ENCODE data around the gene RIMBP2.

RIMBP2 gene

DNA sequence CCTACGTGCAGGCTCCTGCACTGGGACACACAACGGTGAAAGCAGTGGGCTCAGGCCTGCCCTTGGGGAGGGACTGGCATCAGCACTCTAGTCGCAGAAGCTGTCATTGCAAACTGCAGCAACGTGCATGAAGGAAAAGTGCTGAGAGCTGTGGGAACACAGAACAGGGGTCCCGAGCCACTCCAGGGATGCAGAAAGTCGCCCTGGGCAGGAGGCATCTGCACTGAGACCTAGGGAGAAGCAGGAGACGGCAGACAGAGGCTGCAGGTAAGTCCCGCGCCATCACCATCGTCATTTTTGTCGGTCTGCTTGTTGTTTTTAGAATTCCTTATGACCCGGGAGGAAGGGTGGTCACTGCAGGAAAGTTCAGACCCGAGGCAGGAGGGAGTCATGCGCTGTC lies 21.6 kb upstream of the RIMBP2 start:
- DNase-seq (ENCODE audit: low spot score): no peak

DNA sequence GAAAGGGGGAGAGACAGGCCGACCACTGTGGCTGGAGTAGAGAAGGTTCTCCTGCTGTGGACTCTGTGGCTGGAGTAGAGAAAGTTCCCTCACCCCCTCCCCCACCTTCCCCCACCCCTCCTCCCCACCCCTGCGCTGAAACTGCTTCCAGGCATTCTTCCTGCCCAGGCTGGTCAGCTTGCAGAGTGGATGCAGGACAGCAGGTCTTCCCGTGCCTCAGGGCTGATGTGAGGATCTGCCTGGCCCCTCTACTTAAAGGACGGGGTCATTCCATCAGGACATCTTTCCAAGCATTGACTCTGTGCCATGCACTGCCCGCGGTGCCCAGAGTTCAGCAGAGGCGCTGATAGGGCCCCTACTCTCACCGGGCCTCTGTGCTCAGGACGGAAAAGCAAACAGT lies 13.2 kb upstream of the RIMBP2 start:
- DNase-seq (ENCODE audit: low spot score): no peak

DNA sequence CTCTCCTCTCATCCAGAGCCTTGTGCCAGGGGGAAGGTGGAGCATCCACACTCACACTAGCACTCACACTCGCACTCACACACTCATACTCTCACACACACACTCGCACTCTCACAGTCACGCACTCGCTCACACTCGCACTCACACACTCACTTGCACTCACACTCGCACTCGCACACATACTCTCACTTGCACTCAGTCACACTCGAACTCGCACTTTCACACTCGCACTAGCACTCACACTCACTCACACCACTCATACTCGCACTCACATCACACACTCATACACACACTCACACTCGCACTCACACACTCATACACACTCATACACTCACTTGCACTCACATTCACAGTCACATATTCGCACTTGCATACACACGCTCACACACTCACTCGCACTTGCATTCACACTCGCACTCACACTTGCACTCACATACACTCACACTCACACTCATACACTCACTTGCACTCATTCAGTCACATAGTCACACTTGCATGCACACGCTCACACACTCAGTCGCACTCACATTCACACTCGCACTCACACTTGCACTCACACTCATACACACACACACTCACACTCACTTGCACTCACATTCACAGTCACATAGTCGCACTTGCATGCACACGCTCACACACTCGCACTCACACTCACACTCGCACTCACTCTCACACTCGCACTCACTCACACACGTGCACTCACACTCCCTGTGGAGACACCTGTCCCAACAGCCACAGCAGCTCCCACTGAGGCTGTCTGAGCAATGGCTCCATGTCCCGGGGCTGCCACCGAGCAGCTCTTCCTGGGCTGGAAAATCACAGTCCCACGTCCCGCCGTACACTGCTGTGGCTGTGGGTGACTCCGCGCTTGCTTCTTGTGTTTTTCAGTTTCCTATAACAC lies 12.3 kb upstream of the RIMBP2 start:
- DNase-seq (ENCODE audit: low spot score): no peak

DNA sequence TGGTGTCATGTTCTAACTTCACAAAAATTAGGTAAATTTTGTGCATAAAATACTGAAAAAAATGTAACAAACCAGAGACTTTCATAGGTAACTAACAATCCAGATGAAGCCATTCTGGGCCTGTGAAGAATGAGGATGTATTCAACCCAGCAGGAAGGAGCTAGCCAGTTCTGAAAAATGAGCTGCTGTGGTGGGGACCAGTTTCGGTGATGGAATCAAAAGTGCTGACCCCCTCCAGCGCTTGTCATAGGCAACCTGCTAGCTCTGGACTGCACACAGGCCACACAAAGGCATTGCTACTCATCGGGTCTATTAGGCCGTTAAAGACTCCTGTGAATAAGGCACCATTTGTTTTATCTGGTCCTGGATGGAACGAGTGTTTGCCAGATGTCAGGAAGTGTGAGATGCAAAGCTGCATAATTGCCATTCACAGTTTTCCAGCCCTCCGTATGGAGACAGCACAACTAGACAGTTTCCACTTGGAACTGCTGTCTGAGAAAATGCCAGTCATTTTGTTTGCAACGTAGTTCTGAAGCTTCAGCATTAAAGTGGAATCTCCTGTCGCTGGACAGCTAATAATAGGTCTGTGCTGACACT lies 3.3 kb upstream of the RIMBP2 start:
- no peak for DNase-seq (ENCODE audit: low spot score)

DNA sequence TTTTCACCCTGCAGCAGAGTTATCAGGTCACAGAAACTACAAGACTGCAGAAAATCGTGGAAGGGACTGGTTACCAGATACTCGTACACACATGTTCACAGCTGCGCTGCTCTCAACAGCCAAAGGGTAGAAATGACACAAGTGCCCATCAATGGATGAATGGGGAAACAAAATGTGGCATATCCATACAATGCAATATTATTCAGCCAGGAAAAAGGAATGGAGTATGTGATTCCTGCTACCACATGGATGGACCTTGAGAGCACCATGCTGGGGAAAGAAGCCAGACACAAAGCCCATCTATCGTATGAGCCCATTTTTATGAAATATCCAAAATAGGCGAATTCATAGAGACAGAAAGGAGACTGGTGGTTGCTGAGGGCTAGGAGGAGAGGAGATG lies 1.7 kb upstream of the RIMBP2 start:
- no peak for DNase-seq (ENCODE audit: low spot score)

DNA sequence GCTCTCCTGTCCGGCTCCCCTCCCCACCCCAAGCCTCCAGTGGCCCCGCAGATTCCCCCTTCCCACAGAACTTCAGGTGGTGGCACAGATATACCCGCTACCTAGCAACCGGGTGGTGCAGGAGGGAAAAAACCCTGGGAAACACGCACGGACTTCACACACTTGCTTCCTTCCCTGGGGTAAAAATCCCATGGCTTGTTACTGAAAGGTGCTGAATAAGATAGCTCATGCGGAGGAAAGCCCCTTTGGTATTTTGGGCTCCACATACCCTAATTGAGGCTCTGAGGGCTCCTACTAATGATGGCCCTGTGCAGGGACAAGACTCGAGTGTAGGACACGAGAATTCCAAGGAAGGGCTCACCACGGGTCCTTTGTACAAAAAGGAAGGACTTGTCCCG lies 869 bp upstream of the RIMBP2 start:
- no peak for DNase-seq (ENCODE audit: low spot score)

DNA sequence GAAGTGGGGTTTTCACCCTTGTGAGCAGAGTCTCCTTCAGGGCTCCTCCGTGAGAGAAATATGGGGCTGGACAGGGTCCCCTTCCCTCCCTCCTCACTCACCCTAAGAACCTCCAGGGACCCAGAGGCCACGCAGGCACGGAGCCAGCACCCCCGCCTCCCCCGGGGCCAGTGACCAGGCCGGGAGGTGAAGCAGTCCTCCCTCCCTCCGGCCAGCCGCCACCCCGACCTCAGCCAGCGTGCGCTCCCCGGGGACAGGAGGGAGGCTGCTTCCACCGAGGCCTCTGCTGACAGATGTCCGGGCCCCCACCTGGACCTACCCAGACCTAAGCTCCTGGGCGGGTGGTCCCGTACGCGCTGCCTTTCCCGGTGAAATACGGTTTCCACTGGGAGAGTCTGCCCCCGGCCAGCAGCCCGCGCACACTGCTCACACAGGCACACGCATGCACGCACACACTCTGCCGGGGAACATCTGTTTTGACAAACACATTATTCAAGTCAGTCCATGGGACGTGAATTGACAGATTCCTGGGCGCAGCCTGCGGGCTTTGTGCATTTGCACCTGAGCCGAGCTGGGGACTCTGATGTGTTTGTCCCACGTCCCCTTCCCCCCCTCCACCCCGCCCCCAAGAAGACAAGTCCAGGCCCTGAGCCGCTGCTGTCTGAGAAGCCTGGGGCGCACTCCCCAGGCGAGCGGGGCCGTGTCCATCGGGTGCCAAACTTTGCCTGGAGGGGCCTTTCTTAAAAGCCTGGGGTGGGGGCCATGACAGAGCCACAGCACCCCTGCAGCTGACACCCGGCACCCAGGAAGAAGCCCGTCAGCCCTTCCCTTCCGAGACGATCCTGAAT lies 725 bp downstream of the RIMBP2 start:
- no peak for DNase-seq (ENCODE audit: low spot score)

DNA sequence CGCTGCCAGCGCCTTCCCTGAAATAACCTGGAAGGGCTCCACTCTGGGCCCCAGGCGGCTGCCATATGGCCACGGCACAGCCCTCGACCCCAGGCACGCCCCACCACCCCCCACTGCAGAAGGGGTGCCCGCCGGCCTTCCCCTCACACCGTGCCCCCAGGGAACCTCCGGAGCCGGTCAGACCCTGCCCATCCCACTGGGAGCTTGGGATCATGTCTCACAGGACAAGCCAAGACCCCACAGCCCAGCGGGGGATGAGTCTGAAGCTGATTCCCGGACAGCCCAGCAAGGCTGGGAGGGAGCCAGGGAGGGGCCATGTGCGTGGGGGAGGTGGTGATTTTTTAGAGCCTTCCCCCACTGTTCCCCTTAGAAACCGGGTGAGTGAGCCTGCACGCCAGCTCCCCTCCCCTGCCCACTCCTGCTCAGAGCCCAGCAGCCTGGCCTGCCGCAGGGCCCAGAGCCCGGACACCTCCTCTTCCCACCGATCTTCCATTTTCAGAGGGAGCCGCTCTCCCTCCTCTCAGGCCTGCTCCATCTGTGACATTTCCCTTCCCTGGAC lies 1.4 kb downstream of the RIMBP2 start:
- DNase-seq (ENCODE audit: low spot score): no peak

DNA sequence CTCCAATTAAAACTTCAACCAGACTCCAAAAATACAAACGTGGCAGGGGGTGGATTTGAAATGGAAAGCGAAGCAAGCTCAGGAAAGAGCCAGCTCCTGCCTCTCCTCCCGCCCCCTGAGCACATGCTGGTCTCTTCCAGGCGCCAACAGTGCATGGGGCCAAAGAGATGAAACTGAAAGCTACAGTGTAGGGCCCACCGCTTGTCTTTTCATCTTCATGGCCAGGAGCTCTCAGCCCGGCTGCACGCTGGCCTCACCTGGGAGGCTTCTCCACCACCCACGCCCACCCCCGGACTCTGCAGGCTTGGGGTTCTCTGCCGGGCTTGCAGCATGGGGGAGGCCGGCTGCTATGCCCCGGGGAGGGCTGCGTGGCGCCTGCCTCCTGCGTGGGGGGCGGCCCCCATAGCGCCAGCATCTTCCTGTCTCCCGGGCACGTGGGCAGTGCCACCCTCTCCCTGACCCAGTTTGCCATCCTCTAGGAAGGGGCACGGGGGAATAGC lies 2.0 kb downstream of the RIMBP2 start:
- no peak for DNase-seq (ENCODE audit: low spot score)

DNA sequence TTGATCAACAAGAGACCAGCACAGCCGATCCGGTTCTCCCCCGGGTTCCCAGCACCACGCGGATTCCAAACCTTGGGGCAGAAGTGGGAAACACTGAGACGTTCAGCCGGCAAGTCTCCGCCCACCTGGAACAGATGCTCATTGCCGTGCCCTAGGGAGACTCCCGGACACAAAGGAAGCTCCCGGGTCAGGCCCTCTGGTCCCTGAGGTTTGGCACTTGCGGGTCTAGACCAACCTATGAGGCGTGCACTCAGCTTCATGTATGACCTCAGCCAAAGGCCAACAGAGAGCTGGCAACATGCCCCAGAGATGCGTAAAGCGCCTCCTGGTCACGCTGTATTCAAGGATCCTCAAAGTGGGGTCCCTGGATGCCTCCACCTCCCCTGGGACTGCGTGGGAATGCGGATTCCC lies 2.5 kb downstream of the RIMBP2 start:
- DNase-seq (ENCODE audit: low spot score): no peak

DNA sequence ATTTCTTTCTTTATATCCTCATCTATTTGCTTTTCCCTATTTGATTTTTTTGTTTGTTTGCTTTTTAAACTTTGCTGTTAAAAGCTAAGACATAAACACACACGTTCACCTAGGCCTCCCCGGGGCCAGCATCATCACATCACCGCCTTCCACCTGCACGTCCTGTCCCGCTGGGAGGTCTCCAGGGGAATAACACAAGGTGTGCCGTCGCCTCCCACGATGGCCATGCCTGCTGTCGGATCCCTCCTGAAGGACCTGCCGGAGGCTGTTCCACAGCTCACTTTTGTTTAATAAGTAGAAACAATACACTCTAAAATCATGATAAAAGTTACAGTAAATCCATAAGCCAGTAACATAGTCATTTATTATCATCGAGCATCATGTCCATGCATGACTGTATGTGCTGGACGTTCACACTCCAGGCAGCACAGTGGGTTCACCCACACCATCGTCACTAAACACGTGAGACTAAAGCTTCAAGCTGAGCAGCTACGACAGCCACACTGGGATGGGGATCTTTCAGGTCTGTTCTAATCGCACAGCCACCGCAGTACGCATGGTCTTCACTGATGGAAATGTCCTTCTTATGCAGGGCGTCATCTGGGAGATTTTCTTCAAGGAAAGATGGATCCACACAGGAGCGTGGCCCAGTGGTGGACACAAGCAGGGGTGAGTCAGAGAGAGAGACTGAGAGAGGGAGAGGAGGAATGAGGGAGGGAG lies 3.6 kb downstream of the RIMBP2 start:
- no peak for DNase-seq (ENCODE audit: low spot score)

DNA sequence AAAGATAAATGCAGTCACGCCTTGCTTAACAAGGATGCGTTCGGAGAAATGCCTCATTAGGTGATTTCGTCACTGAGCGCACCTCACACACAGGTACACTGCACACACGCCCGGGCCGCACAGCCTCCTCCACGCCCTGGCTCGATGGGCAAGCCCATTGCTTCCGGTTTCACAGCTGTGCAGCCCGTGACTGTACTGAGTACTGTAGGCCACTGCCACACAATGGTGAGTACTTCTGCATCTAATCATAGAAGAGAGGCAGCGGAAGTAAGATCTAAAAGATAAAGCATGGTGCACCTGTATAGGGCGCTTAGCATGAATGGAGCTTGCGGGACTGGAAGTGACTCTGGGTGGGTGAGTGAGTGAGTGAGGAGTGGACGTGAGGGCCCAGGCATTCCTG lies 4.3 kb downstream of the RIMBP2 start:
- DNase-seq (ENCODE audit: low spot score): no peak

DNA sequence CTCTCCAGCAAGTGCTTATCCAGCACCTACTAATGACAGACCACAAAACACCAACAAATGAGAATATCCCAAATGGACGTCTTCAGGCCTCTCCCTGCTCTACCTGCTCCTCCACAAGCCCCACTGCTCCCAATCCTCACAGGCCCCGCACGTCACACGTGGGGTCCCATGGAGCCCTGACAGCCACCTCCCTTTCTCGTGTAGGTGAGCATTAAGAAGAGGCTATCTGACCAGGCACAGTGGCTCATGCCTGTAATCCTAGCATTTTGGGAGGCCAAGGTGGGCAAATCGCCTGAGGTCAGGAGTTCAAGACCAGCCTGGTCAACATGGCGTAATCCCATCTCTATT lies 5.4 kb downstream of the RIMBP2 start:
- DNase-seq (ENCODE audit: low spot score): no peak

DNA sequence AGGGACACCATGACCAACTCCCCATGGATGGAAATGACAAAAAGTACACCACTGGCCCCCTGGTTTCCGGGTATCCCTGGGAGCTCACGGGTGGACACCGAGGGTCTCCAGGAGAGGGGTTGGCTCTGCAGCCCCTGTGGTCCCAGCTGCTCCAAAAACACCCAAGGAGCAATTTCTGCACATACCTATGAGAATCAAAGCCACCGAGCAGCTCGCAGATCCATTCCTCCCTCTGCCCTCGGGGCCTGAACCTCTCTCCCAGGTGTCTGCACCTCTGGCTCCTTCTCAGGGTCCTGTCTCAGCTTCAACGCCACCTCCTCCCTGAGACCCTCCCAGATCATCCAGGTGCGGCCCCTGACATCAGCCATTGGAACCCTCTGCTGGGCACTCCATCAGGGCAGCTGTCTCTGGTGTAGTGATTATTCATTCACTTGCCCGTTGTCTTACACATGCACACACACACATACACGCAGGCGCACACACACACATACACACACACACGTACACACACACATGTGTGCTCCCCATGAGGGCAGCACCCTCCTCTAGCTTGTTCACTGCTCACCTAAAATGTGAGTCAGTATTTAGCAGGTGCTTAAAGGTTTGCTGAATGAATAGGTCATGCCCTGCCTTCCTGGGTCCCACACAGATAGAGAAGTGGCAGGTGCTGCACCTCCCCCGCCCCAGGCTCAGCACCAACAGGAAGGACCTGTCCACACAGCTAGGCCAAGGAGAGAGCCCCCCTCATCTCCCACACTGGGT lies 5.9 kb downstream of the RIMBP2 start:
- no peak for DNase-seq (ENCODE audit: low spot score)

DNA sequence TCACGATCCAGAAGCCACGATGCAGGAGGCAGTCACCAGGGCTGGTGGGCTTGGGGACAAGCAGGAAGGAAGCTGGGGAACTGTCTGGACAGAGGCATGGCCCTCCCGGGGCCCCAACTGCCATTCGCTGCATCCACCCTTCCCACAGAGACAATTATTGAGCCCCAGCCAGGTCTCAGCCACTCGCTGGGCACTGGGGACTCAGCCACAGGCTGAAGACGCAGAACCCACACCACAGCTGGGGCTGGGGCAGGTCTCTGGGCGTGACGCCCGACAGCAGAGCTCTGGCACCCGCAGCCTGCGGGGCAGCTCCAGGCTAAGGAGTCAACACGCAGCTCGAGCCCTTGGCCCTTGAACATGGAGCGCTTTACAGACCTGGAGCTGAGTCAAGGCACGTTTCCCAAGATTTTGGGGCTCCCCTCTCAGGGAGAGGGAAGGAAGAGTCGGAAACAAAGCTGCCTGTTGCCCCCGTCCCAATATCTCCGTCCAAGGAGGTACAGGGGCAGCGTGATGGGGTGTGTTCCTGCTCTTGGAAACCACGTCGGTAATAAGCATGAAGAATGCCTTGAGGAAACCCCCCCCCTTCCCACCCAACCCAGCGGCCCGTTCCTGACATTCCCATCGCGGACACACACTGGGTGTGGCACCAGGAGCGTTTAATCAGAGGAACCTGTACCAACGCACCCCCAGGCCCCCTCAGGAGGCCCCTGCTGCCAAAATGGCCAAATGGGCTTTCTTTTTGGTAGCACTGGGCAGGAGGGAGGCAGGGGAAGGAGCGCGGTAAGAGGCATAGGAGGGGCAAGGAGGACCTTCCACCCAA lies 6.7 kb downstream of the RIMBP2 start:
- no peak for DNase-seq (ENCODE audit: low spot score)

DNA sequence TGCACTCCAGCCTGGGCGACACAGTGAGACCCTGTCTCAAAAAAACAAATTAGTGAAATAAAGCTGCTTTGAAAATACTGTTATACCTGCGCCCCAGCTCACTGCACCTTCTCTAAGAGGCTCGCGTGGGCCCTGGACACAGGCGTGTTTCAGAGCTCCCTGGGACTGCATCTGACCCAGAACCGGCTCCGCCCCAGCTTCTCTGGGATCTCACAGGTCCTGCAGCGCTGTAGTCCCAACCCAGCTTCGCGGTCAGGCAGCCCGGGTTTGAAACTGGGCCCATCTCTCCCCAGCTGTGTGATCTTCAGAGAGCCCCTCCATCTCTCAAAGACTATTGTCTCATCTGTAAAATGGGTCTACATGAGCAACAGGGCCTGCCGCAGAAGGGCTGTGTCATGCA lies 7.5 kb downstream of the RIMBP2 start:
- no peak for DNase-seq (ENCODE audit: low spot score)

DNA sequence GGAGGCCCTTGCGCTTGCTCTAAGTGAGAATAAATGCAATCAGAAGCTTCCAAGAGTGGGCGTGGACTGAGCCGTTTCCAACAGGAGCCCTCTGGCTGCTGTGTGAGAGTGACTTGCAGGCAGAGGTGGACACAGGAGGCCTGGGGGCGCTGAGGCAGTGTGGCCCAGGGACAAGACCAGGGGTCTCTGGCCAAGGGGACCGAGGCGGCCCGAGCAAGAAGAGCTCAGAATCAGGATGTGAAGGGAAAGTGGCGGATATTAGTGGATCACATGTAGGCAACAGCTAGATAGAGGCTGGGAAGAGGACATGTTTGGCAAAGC lies 8.6 kb downstream of the RIMBP2 start:
- no peak for DNase-seq (ENCODE audit: low spot score)

DNA sequence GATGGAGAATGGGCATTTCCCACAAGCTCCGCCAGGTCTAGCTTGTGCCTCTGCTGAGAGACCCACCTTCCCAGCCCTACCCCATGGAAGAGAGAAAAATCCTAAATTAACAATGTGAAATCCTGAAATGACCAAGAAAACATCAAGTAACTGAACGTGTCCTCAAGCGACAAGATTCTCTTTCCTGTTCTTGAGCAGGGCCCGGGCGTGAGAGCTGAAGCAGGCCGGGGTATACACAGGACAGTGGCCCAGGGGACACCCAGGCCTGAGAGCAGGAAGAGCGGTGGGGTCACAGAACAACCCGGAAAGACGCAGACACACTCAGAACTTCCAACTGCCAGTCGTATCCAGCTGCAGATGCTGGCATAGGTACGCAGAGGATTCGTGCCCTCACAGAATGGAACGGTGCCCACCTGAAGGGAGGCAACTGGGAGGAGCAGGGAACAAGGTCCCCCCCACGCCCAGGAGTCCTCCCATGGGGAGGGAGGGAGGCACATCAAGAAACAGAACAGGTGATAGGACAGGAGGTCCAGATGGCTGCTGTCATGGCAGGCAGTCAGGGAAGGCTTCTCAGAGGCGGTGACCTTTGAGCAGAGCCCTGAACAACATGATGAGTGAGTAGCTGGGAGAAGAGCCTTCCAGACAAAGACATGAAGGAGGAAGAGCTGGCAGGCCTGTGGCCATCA lies 9.1 kb downstream of the RIMBP2 start:
- no peak for DNase-seq (ENCODE audit: low spot score)

DNA sequence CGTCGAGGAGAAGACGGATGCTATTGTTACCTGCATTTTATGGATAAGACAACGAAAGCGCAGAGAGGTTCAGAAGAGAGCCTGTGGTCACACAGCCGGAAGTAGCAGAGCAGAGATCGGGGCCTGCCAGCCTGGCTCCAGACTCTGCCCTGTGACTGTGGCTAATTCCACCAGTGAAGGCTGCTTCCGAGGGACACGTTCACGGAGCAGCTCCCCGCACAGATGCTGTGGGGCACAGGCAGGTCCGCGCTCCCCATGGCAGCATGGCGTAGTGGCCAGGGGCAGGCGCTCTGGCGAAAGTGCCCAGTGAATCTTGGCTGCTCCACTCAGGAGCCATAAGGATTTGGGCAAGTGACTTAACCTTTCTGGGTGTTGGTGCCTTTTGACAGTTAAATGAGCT lies 9.8 kb downstream of the RIMBP2 start:
- no peak for DNase-seq (ENCODE audit: low spot score)
